ENCODE results near the gene INPP4A. TPM values are rescaled to one million over a fixed set of nuclear protein-coding genes. Genes with fewer than 3 reads are reported as not detected.

INPP4A gene
- polyA plus RNA-seq, 1 donor = 12.5 TPM

GRCh38 chr2:98543214-98543613 lies 98.6 kb downstream of the INPP4A start:
- no peak for DNase-seq

- DNase-seq = no peak
These were observed 99.2 kb downstream of the INPP4A start for GRCh38 chr2:98543842-98544241.

GRCh38 chr2:98545591-98545990 lies 100.9 kb downstream of the INPP4A start:
- DNase-seq = no peak

- DNase-seq = no peak
These were observed 101.5 kb downstream of the INPP4A start for GRCh38 chr2:98546186-98546585.

- DNase-seq = no peak
These were observed 102.6 kb downstream of the INPP4A start for GRCh38 chr2:98547092-98547790.

- DNase-seq = no peak
These were observed 104.5 kb downstream of the INPP4A start for GRCh38 chr2:98548920-98549818.

- DNase-seq = no peak
These were observed 105.5 kb downstream of the INPP4A start for GRCh38 chr2:98550165-98550564.

- DNase-seq = no peak
These were observed 106.7 kb downstream of the INPP4A start for GRCh38 chr2:98551316-98551715.

- no peak for DNase-seq
These were observed 108.0 kb downstream of the INPP4A start for GRCh38 chr2:98552499-98553179.

- DNase-seq = no peak
These were observed 109.6 kb downstream of the INPP4A start for GRCh38 chr2:98554116-98554861.

GRCh38 chr2:98555696-98556095 lies 111.0 kb downstream of the INPP4A start:
- no peak for DNase-seq

- no peak for DNase-seq
These were observed 111.8 kb downstream of the INPP4A start for GRCh38 chr2:98556344-98557033.

GRCh38 chr2:98558852-98559530 lies 114.3 kb downstream of the INPP4A start:
- DNase-seq = no peak

- DNase-seq = no peak
These were observed 114.9 kb downstream of the INPP4A start for GRCh38 chr2:98559581-98559980.

- no peak for DNase-seq
These were observed 115.7 kb downstream of the INPP4A start for GRCh38 chr2:98560256-98560771.

GRCh38 chr2:98561018-98561417 lies 116.4 kb downstream of the INPP4A start:
- no peak for DNase-seq

GRCh38 chr2:98561902-98562695 lies 117.4 kb downstream of the INPP4A start:
- DNase-seq = no peak

GRCh38 chr2:98563394-98563793 lies 118.7 kb downstream of the INPP4A start:
- no peak for DNase-seq

- no peak for DNase-seq
These were observed 120.0 kb downstream of the INPP4A start for GRCh38 chr2:98564541-98565132.
